ENCODE results near the gene MTHFSD. TPM values are rescaled to one million over a fixed set of nuclear protein-coding genes. Genes with fewer than 3 reads are reported as not detected.

Gene MTHFSD
- total RNA-seq, 1 donor from 2014 or later: 20.2 TPM

GRCh38 chr16:86530251-86531190, 24.5 kb downstream of the MTHFSD start:
- Mint-ChIP-seq H3K4me3 (no peak overlapping the region), H3K36me3 (no peaks in the 10 kb centered on the region), H3K9me3 (no peaks in the 10 kb centered on the region), H3K27ac (no peak overlapping the region), H3K27me3 (peaks cover 21% of the 10 kb centered on the region), H3K4me1 (ENCODE audit: unreplicated experiment) (peaks cover 4% of the 10 kb centered on the region)
- no peak for DNase-seq (ENCODE audit: extremely low spot score, unreplicated experiment)
- TF ChIP-seq, protein P1, sequence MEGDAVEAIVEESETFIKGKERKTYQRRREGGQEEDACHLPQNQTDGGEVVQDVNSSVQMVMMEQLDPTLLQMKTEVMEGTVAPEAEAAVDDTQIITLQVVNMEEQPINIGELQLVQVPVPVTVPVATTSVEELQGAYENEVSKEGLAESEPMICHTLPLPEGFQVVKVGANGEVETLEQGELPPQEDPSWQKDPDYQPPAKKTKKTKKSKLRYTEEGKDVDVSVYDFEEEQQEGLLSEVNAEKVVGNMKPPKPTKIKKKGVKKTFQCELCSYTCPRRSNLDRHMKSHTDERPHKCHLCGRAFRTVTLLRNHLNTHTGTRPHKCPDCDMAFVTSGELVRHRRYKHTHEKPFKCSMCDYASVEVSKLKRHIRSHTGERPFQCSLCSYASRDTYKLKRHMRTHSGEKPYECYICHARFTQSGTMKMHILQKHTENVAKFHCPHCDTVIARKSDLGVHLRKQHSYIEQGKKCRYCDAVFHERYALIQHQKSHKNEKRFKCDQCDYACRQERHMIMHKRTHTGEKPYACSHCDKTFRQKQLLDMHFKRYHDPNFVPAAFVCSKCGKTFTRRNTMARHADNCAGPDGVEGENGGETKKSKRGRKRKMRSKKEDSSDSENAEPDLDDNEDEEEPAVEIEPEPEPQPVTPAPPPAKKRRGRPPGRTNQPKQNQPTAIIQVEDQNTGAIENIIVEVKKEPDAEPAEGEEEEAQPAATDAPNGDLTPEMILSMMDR (conservative IDR thresholded peaks at IDR 0.05): no peak

GRCh38 chr16:86529160-86529559, 25.9 kb downstream of the MTHFSD start:
- Mint-ChIP-seq H3K4me1 (ENCODE audit: unreplicated experiment) (peaks cover 4% of the 10 kb centered on the region), H3K9me3 (no peaks in the 10 kb centered on the region), H3K27me3 (peaks cover 33% of the 10 kb centered on the region), H3K27ac (no peak overlapping the region), H3K4me3 (no peak overlapping the region), H3K36me3 (no peaks in the 10 kb centered on the region)
- TF ChIP-seq, protein P1 (conservative IDR thresholded peaks at IDR 0.05): no peak
- no peak for DNase-seq (ENCODE audit: extremely low spot score, unreplicated experiment)

GRCh38 chr16:86528061-86528929, 26.7 kb downstream of the MTHFSD start:
- Mint-ChIP-seq H3K27ac (no peak overlapping the region), H3K4me3 (no peak overlapping the region), H3K4me1 (ENCODE audit: unreplicated experiment) (peaks cover 4% of the 10 kb centered on the region), H3K9me3 (no peaks in the 10 kb centered on the region), H3K27me3 (peaks cover 39% of the 10 kb centered on the region), H3K36me3 (no peaks in the 10 kb centered on the region)
- TF ChIP-seq, protein P1 (conservative IDR thresholded peaks at IDR 0.05): peak; percentile 27
- no peak for DNase-seq (ENCODE audit: extremely low spot score, unreplicated experiment)

- TF ChIP-seq, protein P1 (conservative IDR thresholded peaks at IDR 0.05): no peak
- H3K27me3 Mint-ChIP-seq: peaks cover 42% of the 10 kb centered on the region
- H3K36me3 Mint-ChIP-seq: no peaks in the 10 kb centered on the region
- H3K4me3 Mint-ChIP-seq: no peak overlapping the region
- no peak overlapping the region for H3K27ac Mint-ChIP-seq
- no peak for DNase-seq (ENCODE audit: extremely low spot score, unreplicated experiment)
- no peaks in the 10 kb centered on the region for H3K9me3 Mint-ChIP-seq
- peaks cover 4% of the 10 kb centered on the region for H3K4me1 Mint-ChIP-seq (ENCODE audit: unreplicated experiment)
These were observed 27.7 kb downstream of the MTHFSD start for GRCh38 chr16:86527366-86527765.

DNA sequence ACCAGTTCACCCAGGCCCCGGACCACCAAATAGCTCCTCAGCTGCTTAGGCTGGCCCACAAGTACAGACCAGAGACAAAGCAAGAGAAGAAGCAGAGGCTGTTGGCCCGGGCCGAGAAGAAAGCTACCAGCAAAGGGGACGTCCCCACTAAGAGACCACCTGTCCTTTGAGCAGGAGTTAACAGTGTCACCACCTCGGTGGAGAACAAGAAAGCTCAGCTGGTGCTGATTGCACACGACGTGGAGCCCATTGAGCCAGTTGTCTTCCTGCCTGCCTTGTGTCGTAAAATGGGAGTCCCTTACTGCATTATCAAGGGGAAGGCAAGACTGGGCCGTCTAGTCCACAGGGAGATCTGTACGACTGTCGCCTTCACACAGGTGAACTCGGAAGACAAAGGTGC, 29.3 kb downstream of the MTHFSD start:
- no peaks in the 10 kb centered on the region for H3K9me3 Mint-ChIP-seq
- H3K4me1 Mint-ChIP-seq (ENCODE audit: unreplicated experiment): peaks cover 4% of the 10 kb centered on the region
- H3K27ac Mint-ChIP-seq: no peak overlapping the region
- no peak overlapping the region for H3K4me3 Mint-ChIP-seq
- H3K36me3 Mint-ChIP-seq: no peaks in the 10 kb centered on the region
- H3K27me3 Mint-ChIP-seq: peaks cover 58% of the 10 kb centered on the region
- DNase-seq (ENCODE audit: extremely low spot score, unreplicated experiment): no peak
- TF ChIP-seq, protein P1 (conservative IDR thresholded peaks at IDR 0.05): no peak

Measured in type B pancreatic cell (in vitro differentiated cells).